A549 treated with DMSO at 1 μM for 4 hours (cell line): ENCODE measurements around the gene ZAR1L. TPM values are rescaled to one million over a fixed set of nuclear protein-coding genes. Genes with fewer than 3 reads are reported as not detected.

Experiments used
- total RNA-seq: library from RNA; stranded (reverse); fragments of 200-300 nt; extraction: Qiagen RNA extraction; gene quantifications from 5 replicates; pipeline ENCODE4 v1.2.3, GENCODE V29; 2022; ENCODE audit warnings: low read depth

The ZAR1L gene
- total RNA-seq, result not detected in 5 replicates

DNA sequence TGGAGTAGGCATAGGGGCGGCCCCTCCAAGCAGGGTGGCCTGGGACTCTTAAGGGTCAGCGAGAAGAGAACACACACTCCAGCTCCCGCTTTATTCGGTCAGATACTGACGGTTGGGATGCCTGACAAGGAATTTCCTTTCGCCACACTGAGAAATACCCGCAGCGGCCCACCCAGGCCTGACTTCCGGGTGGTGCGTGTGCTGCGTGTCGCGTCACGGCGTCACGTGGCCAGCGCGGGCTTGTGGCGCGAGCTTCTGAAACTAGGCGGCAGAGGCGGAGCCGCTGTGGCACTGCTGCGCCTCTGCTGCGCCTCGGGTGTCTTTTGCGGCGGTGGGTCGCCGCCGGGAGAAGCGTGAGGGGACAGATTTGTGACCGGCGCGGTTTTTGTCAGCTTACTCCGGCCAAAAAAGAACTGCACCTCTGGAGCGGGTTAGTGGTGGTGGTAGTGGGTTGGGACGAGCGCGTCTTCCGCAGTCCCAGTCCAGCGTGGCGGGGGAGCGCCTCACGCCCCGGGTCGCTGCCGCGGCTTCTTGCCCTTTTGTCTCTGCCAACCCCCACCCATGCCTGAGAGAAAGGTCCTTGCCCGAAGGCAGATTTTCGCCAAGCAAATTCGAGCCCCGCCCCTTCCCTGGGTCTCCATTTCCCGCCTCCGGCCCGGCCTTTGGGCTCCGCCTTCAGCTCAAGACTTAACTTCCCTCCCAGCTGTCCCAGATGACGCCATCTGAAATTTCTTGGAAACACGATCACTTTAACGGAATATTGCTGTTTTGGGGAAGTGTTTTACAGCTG is at the start of gene ZAR1L, which contains the start of gene BRCA2:
ZAR1L (minus strand) TSS at position 126 of the 790 bp plus-strand sequence. CDS start 3,438 bp downstream, outside the sequence.
BRCA2 (plus strand) TSS at position 271 of the 790 bp plus-strand sequence. CDS start 953 bp downstream, outside the sequence.

Other genes starting within 250 kb of the ZAR1L start
- gene BRCA2, start 145 bp upstream of the ZAR1L start, total RNA-seq, result 4.5 to 6.2 TPM (median 5.6 TPM) in 5 replicates
- 0.32 to 0.96 TPM (median 0.57 TPM) in 5 replicates for gene N4BP2L1, start 112.8 kb upstream of the ZAR1L start, total RNA-seq
- gene N4BP2L2, start 223.4 kb upstream of the ZAR1L start, total RNA-seq, result 20.6 to 26.3 TPM (median 22.6 TPM) in 5 replicates